Astrocyte of the cerebellum (primary cell): ENCODE data around the gene UBE2L3.
"Not testable (repeated sequence)": the region's sequence is repeated elsewhere in the genome, so short reads cannot be mapped to it uniquely, and the experiment has no call there.

ENCODE experiments used
- DNase-seq: peaks from one replicate; pipeline ENCODE4 v3.0.0-alpha.2; 2011; ENCODE audit warnings: low read depth
- H3K4me3 ChIP-seq: 2 replicates; pipeline ENCODE4 v1.5.1; 2011; ENCODE audit warnings: mild to moderate bottlenecking, low read depth, low read length, moderate library complexity
- CTCF ChIP-seq: IDR thresholded peaks from 2 replicates; pipeline ENCODE4 v1.5.1; 2012; ENCODE audit warnings: low read length, low read depth, moderate library complexity, mild to moderate bottlenecking; ENCODE audit errors: missing control alignments
- in situ Hi-C: cut with HindIII; loops from 2 replicates; pipeline ENCODE4 v1.10.0; 2017; ENCODE audit warnings: low sequenced_read_pairs

UBE2L3 gene

GRCh38 chr22:21634844-21635243, 67.3 kb downstream of the UBE2L3 start:
- in situ Hi-C loops: no loop called here
- no peak overlapping the region for H3K4me3 ChIP-seq
- no peak for TF ChIP-seq CTCF
- no peak for DNase-seq

DNA sequence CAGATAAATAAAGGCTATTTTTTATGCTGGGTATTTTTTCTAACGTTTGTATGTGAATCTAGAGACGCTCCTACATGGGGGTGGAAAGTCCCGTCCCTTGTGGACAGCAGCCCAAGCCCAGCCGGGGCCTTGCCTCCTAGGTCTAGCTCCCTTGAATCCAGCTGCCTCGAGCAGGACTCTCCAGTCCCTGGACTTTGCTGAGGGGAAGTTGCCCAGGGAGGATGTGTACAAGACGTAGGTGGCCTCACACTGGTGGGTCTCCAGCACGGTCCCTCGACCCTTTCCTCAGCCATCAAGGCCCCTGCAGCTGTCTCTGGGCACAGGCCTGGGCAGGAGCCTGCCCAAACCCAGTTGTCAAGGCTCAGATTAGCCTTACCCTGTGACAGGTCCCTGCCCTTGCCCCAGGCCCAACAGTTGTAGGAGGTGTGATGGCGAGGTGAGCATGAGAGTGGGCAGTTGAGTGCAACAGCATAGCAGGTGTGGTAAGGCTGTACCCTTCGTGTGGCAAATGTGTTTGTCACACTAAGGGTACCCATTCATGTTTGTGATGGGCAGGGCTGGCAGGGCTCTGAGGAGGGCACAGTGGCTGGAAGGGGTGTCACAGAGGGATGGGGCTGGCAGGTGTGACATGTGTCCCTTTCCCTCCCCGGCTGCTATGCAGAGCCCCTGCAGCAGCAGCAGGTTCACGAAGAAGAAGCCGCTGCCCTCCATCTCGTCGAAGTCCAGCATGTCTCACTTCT, 68.4 kb downstream of the UBE2L3 start:
- in situ Hi-C loops: no loop called here

DNA sequence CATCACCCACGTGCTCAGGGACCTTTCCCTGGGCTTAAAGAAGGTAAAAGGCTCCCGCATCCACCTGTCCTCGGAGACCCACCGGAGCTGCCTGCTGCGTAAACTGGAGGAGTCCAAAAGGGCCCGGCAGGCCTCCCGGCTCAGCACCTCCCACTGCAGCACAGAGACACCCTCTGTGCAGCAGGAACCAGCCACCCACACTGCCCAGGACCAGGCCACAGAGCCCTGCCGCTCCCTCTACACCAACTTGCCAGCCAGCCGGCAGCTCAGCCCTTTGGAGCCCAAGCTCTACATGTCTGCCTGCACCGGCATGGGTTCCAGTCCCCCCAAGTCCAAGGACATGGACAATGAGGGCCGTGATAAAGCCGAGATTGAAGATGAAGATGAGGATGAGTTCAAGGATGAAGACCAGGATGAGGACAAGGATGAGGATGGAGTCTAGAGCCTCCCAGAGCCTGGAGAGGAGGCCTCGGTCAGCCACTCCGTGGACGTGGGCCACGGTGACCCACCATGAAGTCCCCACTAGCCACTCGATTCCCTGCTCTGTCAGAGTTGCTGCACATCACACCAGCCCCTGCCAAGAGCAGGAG, 69.2 kb downstream of the UBE2L3 start:
- TF ChIP-seq CTCF: no peak
- no peak overlapping the region for H3K4me3 ChIP-seq
- in situ Hi-C loops: no loop called here
- DNase-seq: no peak

More for the DNA sequence above, 68.4 kb downstream of the UBE2L3 start:
- no peak overlapping the region for H3K4me3 ChIP-seq
- DNase-seq: no peak
- TF ChIP-seq CTCF: no peak

GRCh38 chr22:21637450-21637849, 69.9 kb downstream of the UBE2L3 start:
- in situ Hi-C loops, DNase-seq, H3K4me3 ChIP-seq: not testable (repeated sequence)

GRCh38 chr22:21639359-21639758, 71.8 kb downstream of the UBE2L3 start:
- TF ChIP-seq CTCF: no peak
- H3K4me3 ChIP-seq: no peak overlapping the region
- DNase-seq: no peak
- in situ Hi-C loops: no loop called here

DNA sequence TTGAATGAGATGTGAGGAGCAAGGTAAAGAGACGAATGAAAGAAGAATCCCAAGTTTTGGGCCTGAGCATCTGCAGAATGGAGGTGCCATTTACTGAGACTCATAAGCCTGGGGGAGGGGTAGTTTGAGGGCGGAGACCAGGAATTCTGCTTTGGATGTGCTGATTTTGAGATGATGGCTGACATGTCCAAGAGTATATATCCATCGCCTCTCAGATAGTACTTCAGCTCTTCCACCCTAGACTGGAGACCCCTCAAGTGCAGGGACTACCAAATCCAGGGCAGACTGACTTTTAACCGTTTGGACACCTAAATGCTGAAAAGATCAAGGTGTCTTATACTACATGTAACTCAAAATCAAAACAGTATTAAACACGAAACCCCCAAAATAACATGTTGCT, 73.3 kb downstream of the UBE2L3 start:
- no peak overlapping the region for H3K4me3 ChIP-seq
- TF ChIP-seq CTCF: no peak
- in situ Hi-C loops: no loop called here

GRCh38 chr22:21641417-21641788, 73.9 kb downstream of the UBE2L3 start:
- peak overlapping the region; percentile 78 for H3K4me3 ChIP-seq
- TF ChIP-seq CTCF: peak; percentile 51
- no peak for DNase-seq
- in situ Hi-C loops: no loop called here

More for the DNA sequence above, 73.3 kb downstream of the UBE2L3 start:
- DNase-seq: no peak
